Measurements from ENCODE around the gene ATP6V1B1.

GRCh38 chr2:70927641-70928040, 8.1 kb upstream of the ATP6V1B1 start:
- TF ChIP-seq POLR2A (IDR thresholded peaks at IDR 0.05), result no peak
- no peak for TF ChIP-seq CTCF (IDR thresholded peaks at IDR 0.05)
